HepG2 (cell line): ENCODE results near the gene RHBDL1. TPM values are rescaled to one million over a fixed set of nuclear protein-coding genes. Genes with fewer than 3 reads are reported as not detected.

Source experiments
- ATAC-seq: fragments of 200-7000 bp; cut with Tn5 transposase; 3 replicates; pipeline ENCODE4 v1.9.1; 2020; ENCODE audit warnings: mild to moderate bottlenecking, moderate library complexity
- BruUV-seq: library from RNA; stranded (reverse); fragments of 400-500 nt; replicated peaks from 2 replicates; lab custom pipeline; 2021; lab: Mats Ljungman, UMichigan
- CTCF ChIA-PET: fragments of 300-600 bp; formaldehyde crosslinking; extraction: SDS; loops from one replicate; lab custom pipeline; 2021; ENCODE audit warnings: low total read pairs, inconsistent platforms, low intra/inter-chr PET ratio; lab: Yijun Ruan, JAX
- POLR2A ChIA-PET: fragments of 350-600 bp; sonication (Branson Sonifier 250); formaldehyde crosslinking; loops from one replicate; lab custom pipeline; 2020; ENCODE audit warnings: antibody characterized with exemption, inconsistent platforms; lab: Yijun Ruan, JAX
- DNase-seq: peaks from one replicate; pipeline ENCODE4 v3.0.0-alpha.2; 2015; ENCODE audit warnings: low spot score
- FAIRE-seq: peaks from 3 replicates; lab custom pipeline; 2011; peaks lifted over from hg19 to GRCh38; lab: Jason Lieb, UNC
- H2AFZ ChIP-seq: one replicate; pipeline ENCODE4 v1.6.1; 2011; ENCODE audit warnings: low read length, inconsistent platforms
- H3K27ac ChIP-seq: fragments of 300-600 bp; 3 replicates; pipeline ENCODE4 v1.8.0; 2011; ENCODE audit warnings: mixed run types, mild to moderate bottlenecking, mixed read lengths, low read length, inconsistent platforms; ENCODE audit not compliant: insufficient read depth; ENCODE audit errors: extremely low read length
- H3K27me3 ChIP-seq, 2 experiments: fragments of 200-600 bp in 1 of 2; 2 replicates in 1 of 2; 3 replicates in 1 of 2; pipeline versions ENCODE4 v1.6.0 to v1.8.0; 2011; ENCODE audit warnings: low read length in 2 of 2, mild to moderate bottlenecking in 2 of 2, moderate library complexity in 2 of 2, inconsistent platforms in 1 of 2; ENCODE audit not compliant: insufficient read depth in 2 of 2, control insufficient read depth in 1 of 2
- H3K36me3 ChIP-seq, 2 experiments: fragments of 200-600 bp in 1 of 2; replicated peaks in 1 of 2; 2 replicates in 1 of 2; 3 replicates in 1 of 2; pipeline versions ENCODE4 v1.5.1 to v1.8.0; 2011; ENCODE audit warnings: low read length in 2 of 2, inconsistent platforms in 1 of 2; ENCODE audit not compliant: insufficient read depth in 2 of 2, control insufficient read depth in 1 of 2
- H3K4me1 ChIP-seq: 2 replicates; pipeline ENCODE4 v1.5.1; 2012; ENCODE audit warnings: low read length, inconsistent platforms; ENCODE audit not compliant: insufficient read depth
- H3K4me2 ChIP-seq: 2 replicates; pipeline ENCODE4 v1.6.0; 2011; ENCODE audit warnings: low read depth, low read length, inconsistent platforms
- H3K4me3 ChIP-seq, 3 experiments: fragments of 200-600 bp in 1 of 3; sonication (generic), shearing (Covaris generic) in 1 of 3; replicated peaks in 1 of 3; 2 replicates each; pipeline ENCODE4 v1.5.1; 2011 to 2016; ENCODE audit warnings: low read length in 3 of 3, inconsistent platforms in 2 of 3, low read depth in 2 of 3, mild to moderate bottlenecking in 2 of 3, control low read depth in 1 of 3, mixed read lengths in 1 of 3; ENCODE audit not compliant: insufficient read depth in 1 of 3
- H3K79me2 ChIP-seq: one replicate; pipeline ENCODE4 v1.6.1; 2011; ENCODE audit warnings: low read length, inconsistent platforms; ENCODE audit not compliant: insufficient read depth
- H3K9ac ChIP-seq: 2 replicates; pipeline ENCODE4 v1.6.0; 2011; ENCODE audit warnings: mild to moderate bottlenecking, low read depth, low read length, inconsistent platforms; ENCODE audit not compliant: insufficient read depth
- H3K9me3 ChIP-seq: 2 replicates; pipeline ENCODE4 v1.5.1; 2012; ENCODE audit warnings: mild to moderate bottlenecking, low read length
- H4K20me1 ChIP-seq: 2 replicates; pipeline ENCODE4 v1.6.0; 2011; ENCODE audit warnings: inconsistent platforms, mild to moderate bottlenecking, low read length, moderate library complexity; ENCODE audit not compliant: insufficient read depth
- DZIP1 ChIP-seq: sonication (generic); formaldehyde crosslinking; IDR thresholded peaks from 2 replicates; pipeline ENCODE4 v1.5.0; 2020; ENCODE audit warnings: mild to moderate bottlenecking, missing genetic modification reagents
- HIVEP1 ChIP-seq: sonication (generic); formaldehyde crosslinking; IDR thresholded peaks from 2 replicates; pipeline ENCODE4 v1.4.0; 2020; ENCODE audit warnings: mild to moderate bottlenecking, missing genetic modification reagents
- HNRNPLL ChIP-seq: fragments of 200-400 bp; formaldehyde crosslinking; IDR thresholded peaks from 2 replicates; pipeline ENCODE4 v1.6.1; 2017; ENCODE audit warnings: mild to moderate bottlenecking, low read depth, low read length; ENCODE audit not compliant: poor library complexity, severe bottlenecking
- KAT7 ChIP-seq: IDR thresholded peaks from 2 replicates; pipeline ENCODE4 v1.6.1; 2018; ENCODE audit warnings: borderline replicate concordance, missing compliant biosample characterization
- MAFF ChIP-seq: IDR thresholded peaks from 2 replicates; pipeline ENCODE4 v1.6.1; 2011; ENCODE audit warnings: low read depth, low read length, improper control_type of control experiment
- MAZ ChIP-seq, 2 experiments: sonication (generic) in 1 of 2; formaldehyde crosslinking in 1 of 2; IDR thresholded peaks; 2 replicates each; pipeline versions ENCODE4 v1.5.0 to v1.6.1; 2012 to 2020; ENCODE audit warnings: low read depth in 2 of 2, mild to moderate bottlenecking in 2 of 2, borderline replicate concordance in 1 of 2, improper control_type of control experiment in 1 of 2, low read length in 1 of 2, missing genetic modification reagents in 1 of 2, moderate library complexity in 1 of 2
- MTA3 ChIP-seq: sonication (generic); formaldehyde crosslinking; IDR thresholded peaks from 2 replicates; pipeline ENCODE4 v1.4.0; 2020; ENCODE audit warnings: missing genetic modification reagents
- MYC ChIP-seq: sonication (generic); formaldehyde crosslinking; IDR thresholded peaks from 2 replicates; pipeline ENCODE4 v1.9.0; 2021; ENCODE audit warnings: missing genetic modification reagents, borderline replicate concordance
- NR2F1 ChIP-seq, 2 experiments: fragments of 450-650 bp in 1 of 2; formaldehyde crosslinking in 1 of 2; IDR thresholded peaks; 2 replicates each; pipeline versions ENCODE4 v1.5.0 to v1.6.1; 2016 to 2020; ENCODE audit warnings: mild to moderate bottlenecking in 1 of 2, missing compliant biosample characterization in 1 of 2, missing genetic modification reagents in 1 of 2, moderate library complexity in 1 of 2
- SAP130 ChIP-seq: IDR thresholded peaks from 2 replicates; pipeline ENCODE4 v1.6.1; 2016; ENCODE audit warnings: low read depth
- SRF ChIP-seq: IDR thresholded peaks from 2 replicates; pipeline ENCODE4 v1.6.1; 2011; ENCODE audit warnings: mild to moderate bottlenecking, low read depth, low read length, moderate library complexity
- ZBTB26 ChIP-seq: IDR thresholded peaks from 2 replicates; pipeline ENCODE4 v1.6.1; 2016; ENCODE audit warnings: missing compliant biosample characterization, missing genetic modification reagents, borderline replicate concordance
- ZFY ChIP-seq: sonication (generic); formaldehyde crosslinking; IDR thresholded peaks from 2 replicates; pipeline ENCODE4 v1.4.0; 2020; ENCODE audit warnings: missing genetic modification reagents
- ZNF12 ChIP-seq: sonication (generic); formaldehyde crosslinking; IDR thresholded peaks from 2 replicates; pipeline ENCODE4 v1.5.0; 2020; ENCODE audit warnings: missing genetic modification reagents
- ZNF30 ChIP-seq: sonication (generic); formaldehyde crosslinking; IDR thresholded peaks from 2 replicates; pipeline ENCODE4 v1.5.0; 2020; ENCODE audit warnings: mild to moderate bottlenecking, missing genetic modification reagents
- ZNF558 ChIP-seq: sonication (generic); formaldehyde crosslinking; IDR thresholded peaks from 2 replicates; pipeline ENCODE4 v1.9.0; 2022; ENCODE audit warnings: mild to moderate bottlenecking, missing genetic modification reagents, borderline replicate concordance
- ZNF580 ChIP-seq: IDR thresholded peaks from 2 replicates; pipeline ENCODE4 v1.6.1; 2016; ENCODE audit warnings: low read depth, borderline replicate concordance
- ZNF703 ChIP-seq: sonication (generic); formaldehyde crosslinking; IDR thresholded peaks from 2 replicates; pipeline ENCODE4 v1.5.1; 2020; ENCODE audit warnings: missing genetic modification reagents, mild to moderate bottlenecking, moderate library complexity, borderline replicate concordance
- ZNF788 ChIP-seq: sonication (generic); formaldehyde crosslinking; IDR thresholded peaks from 2 replicates; pipeline ENCODE4 v1.5.0; 2020; ENCODE audit warnings: mild to moderate bottlenecking, missing genetic modification reagents, borderline replicate concordance
- ZNF891 ChIP-seq: sonication (generic); formaldehyde crosslinking; IDR thresholded peaks from 2 replicates; pipeline ENCODE4 v1.5.0; 2020; ENCODE audit warnings: mild to moderate bottlenecking, missing genetic modification reagents
- WGBS: methylation state at CpG from one replicate; pipeline ENCODE4 v1.1.6; 2017; ENCODE audit warnings: low lambda C conversion rate; 5-methylcytosine and 5-hydroxymethylcytosine counted together
- in situ Hi-C: cut with HindIII; loops from 2 replicates; pipeline ENCODE4 v1.10.0; 2017; ENCODE audit warnings: low pct_unique_long_range_greater_than_20kb; ENCODE audit not compliant: extremely low pct_ligation_motif_present
- intact Hi-C: fragments of 100-400 bp; cut with micrococcal nuclease; formaldehyde crosslinking; loops from one replicate; pipeline ENCODE4 v1.10.0; 2022; ENCODE audit not compliant: unreplicated experiment
- polyA plus RNA-seq, 8 experiments: library from polyadenylated mRNA; depleted of rRNA in 3 of 8; stranded (reverse) in 7 of 8; unstranded in 1 of 8; fragments of >200 nt; fragmentation: Illumina TruSeq in 4 of 8; extraction: Trizol in 4 of 8; gene quantifications; 2 replicates each; pipeline versions ENCODE4 v1.2.1 to v1.2.3, GENCODE V29; 2011 to 2016; ENCODE audit warnings: low read depth in 4 of 8, missing spikeins in 1 of 8, mixed read lengths in 1 of 8; ENCODE audit not compliant: insufficient read depth in 1 of 8
- total RNA-seq, 5 experiments: library from RNA; depleted of rRNA; stranded (reverse); fragments of >200 nt; fragmentation: Illumina TruSeq; extraction: Trizol; gene quantifications; 2 replicates each; pipeline ENCODE4 v1.2.3, GENCODE V29; 2016; ENCODE audit warnings: low read depth in 1 of 5

The RHBDL1 gene
- total and polyA plus RNA-seq, 2 of the 13 experiments (the other 11 are each of a cell fraction or from before 2014, with no cell fraction given), result 1.8 to 3.8 TPM

GRCh38 chr16:715477-716199, 40.2 kb downstream of the RHBDL1 start:
- no peak for DNase-seq
- ATAC-seq, result peak; percentile 38
- in situ Hi-C loops, result no loop called here
- no peak for TF ChIP-seq DZIP1 (CRISPR knock-in tag)
- 0 out of 2 replicates have a peak, but pooled peaks have one; percentile 12 for TF ChIP-seq MYC (CRISPR knock-in tag)
- no peak for TF ChIP-seq HIVEP1
- no peak for TF ChIP-seq SAP130
- peak; percentile 54; the same call in 1 of the 2 replicates for TF ChIP-seq ZFY (CRISPR knock-in tag)
- TF ChIP-seq ZNF12 (CRISPR knock-in tag), result no peak
- TF ChIP-seq MTA3, result 0 out of 2 replicates have a peak, but pooled peaks have one; percentile 17
- no peak for TF ChIP-seq ZNF788 (CRISPR knock-in tag)
- 0 out of 2 replicates have a peak, but pooled peaks have one; percentile 37 for TF ChIP-seq ZNF891 (CRISPR knock-in tag)
- no peak for TF ChIP-seq ZNF703
- TF ChIP-seq SRF, result no peak
- no peak for TF ChIP-seq KAT7 (CRISPR knock-in tag)
- no peak for TF ChIP-seq ZNF30
- TF ChIP-seq ZNF558 (CRISPR knock-in tag), result 0 out of 2 replicates have a peak, but pooled peaks have one; percentile 33
- no peak for TF ChIP-seq ZBTB26 (CRISPR knock-in tag)
- TF ChIP-seq MAZ (IDR thresholded peaks at IDR 0.05; ENCODE audit: borderline replicate concordance, low read depth, low read length), result no peak
- TF ChIP-seq MAZ (CRISPR knock-in tag; IDR thresholded peaks at IDR 0.05; ENCODE audit: low read depth), result peak; percentile 5; the same call in 1 of the 2 replicates
- TF ChIP-seq HNRNPLL, result peak; percentile 37
- TF ChIP-seq ZNF580 (CRISPR knock-in tag), result no peak
- no peak for TF ChIP-seq MAFF
- TF ChIP-seq NR2F1 (CRISPR knock-in tag; IDR thresholded peaks at IDR 0.05), result no peak

More at GRCh38 chr16:715477-716199, 40.2 kb downstream of the RHBDL1 start:
- H3K4me1 ChIP-seq, result peaks cover 51% of the 10 kb centered on the region
- no peaks in the 10 kb centered on the region for H3K36me3 ChIP-seq
- intact Hi-C loops, result no loop called here
- H4K20me1 ChIP-seq, result peaks cover 5% of the 10 kb centered on the region
- ChIA-PET POLR2A (interaction anchor here (1.0 to 2.4 kb wide), 11 partner anchors 10 to 73 kb away, joined by 3 to 14 read pairs (median 6); partner anchors contain the start of genes CCDC78, CHTF18, CIAO3 and HAGHL), CTCF (no interaction called here)
- WGBS, result 0% methylated on average over 3 of the region's 74 CpGs
- peaks cover 3% of the 10 kb centered on the region for H3K79me2 ChIP-seq
- no TSS peak for BruUV-seq
- H3K9ac ChIP-seq, result peak overlapping the region; percentile 54
- peaks cover 0 to 8% of the 10 kb centered on the region in 2 experiments; a peak in 2 of 5 replicates for H3K27me3 ChIP-seq
- H3K27ac ChIP-seq, result peak overlapping the region; percentile 45
- H3K4me3 ChIP-seq, result peak overlapping the region; percentile 58 to 77 (median 66); a peak in 5 of 6 replicates
- H2AFZ ChIP-seq, result no peak overlapping the region
- no peak for FAIRE-seq
- H3K4me2 ChIP-seq, result peak overlapping the region; percentile 92
- H3K9me3 ChIP-seq, result no peaks in the 10 kb centered on the region
